Measurements from ENCODE around the gene ARHGAP15.

Gene ARHGAP15

DNA sequence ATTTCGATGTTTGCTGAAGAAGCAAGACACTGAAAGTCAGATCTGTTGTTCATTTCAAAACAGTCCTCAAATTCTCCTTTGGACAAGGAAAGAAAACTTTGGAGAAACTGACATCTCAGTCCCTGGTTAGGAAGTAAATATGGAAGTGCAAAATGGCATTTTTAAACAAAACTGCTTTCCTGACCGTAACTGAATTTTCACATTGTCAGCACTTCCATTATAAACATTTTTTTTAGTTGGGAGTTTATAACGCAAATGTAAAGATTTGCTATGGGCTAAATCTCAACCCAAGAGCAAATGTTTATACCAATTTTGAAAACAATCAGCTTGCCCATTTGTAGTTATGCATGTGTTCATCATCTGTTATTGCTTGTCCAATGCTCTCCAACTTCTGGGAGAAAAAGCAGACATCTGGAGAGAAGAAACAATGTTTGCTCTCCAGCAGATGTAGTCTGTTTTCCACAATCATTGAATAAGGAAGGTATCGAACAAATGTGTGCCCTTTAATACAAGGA is 520.1 kb downstream of the ARHGAP15 start:
- Mint-ChIP-seq H3K36me3 (ENCODE audit: low read depth) (peaks cover 92% of the 10 kb centered on the region), H3K9me3 (peaks cover 33% of the 10 kb centered on the region), H3K4me1 (ENCODE audit: low read depth) (peaks cover 20% of the 10 kb centered on the region), H3K4me3 (no peak overlapping the region), H3K27ac (no peak overlapping the region), H3K27me3 (no peaks in the 10 kb centered on the region)
- DNase-seq = no peak

DNA sequence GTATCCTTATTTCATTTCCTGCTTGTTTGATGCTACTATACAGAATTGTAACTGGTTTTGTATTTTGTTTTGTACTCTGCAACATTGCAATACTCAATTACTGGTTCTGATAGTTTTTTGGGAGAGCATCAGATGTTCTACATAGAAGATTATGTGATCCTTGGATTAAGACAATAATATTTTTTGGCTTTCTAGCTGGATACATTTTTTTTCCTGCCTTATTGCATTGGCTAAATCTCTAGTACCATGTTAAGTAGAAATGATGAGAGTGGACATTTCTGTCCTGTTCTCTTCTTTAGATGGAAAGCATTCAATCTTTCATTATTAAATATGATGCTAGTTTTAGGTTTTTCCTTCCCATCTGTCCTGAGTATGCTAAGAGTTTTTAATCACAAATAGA is 523.5 kb downstream of the ARHGAP15 start:
- Mint-ChIP-seq H3K4me1 (ENCODE audit: low read depth) (peaks cover 18% of the 10 kb centered on the region), H3K36me3 (ENCODE audit: low read depth) (peaks cover 86% of the 10 kb centered on the region), H3K4me3 (no peak overlapping the region), H3K27ac (no peak overlapping the region), H3K9me3 (peaks cover 33% of the 10 kb centered on the region), H3K27me3 (no peaks in the 10 kb centered on the region)
- no peak for DNase-seq

DNA sequence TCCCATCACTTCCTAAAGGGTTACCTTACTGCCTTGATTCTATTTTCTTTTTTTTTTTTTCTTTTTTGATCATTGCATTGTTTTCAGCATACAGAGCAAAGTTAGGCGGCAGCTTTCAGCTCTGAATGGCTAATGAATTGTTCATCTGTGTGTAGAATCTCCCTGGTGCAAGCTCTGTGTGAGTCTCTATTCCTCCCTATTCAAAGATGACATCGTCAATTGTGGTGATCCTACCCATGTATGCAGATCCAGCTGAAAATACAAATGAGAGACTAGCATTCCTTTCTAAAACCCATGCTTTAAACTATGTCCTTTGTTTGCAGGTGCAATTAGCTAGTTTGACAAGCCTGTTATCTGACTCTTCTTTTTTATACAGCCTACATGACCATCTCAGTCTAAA is 539.0 kb downstream of the ARHGAP15 start:
- Mint-ChIP-seq H3K27me3 (no peaks in the 10 kb centered on the region), H3K36me3 (ENCODE audit: low read depth) (peaks cover 35% of the 10 kb centered on the region), H3K27ac (peak overlapping the region; percentile 1)

DNA sequence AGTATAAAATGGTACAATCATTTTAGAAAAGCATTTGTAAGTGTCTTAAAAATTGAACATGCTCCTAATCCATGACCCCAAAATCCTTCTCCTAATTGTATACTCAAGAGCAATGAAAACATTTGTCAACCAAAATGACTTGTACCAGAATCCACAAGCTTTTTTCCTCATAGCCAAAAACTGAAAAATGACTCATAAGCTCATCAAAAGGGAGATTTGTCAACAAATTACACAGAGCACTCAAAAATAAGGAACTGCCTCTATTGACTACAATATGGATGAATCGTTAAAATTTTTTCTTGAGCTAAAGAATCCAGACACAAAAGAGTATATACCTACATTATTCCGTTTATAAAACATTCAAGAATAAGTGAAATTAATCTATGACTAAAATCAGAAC is 544.8 kb downstream of the ARHGAP15 start:
- Mint-ChIP-seq H3K36me3 (ENCODE audit: low read depth) (peaks cover 63% of the 10 kb centered on the region), H3K9me3 (peaks cover 3% of the 10 kb centered on the region), H3K27me3 (no peaks in the 10 kb centered on the region), H3K4me3 (no peak overlapping the region), H3K4me1 (ENCODE audit: low read depth) (peaks cover 38% of the 10 kb centered on the region), H3K27ac (peak overlapping the region; percentile 41)
- no peak for DNase-seq

More for the DNA sequence above, 539.0 kb downstream of the ARHGAP15 start:
- no peak for DNase-seq
- Mint-ChIP-seq H3K9me3 (no peaks in the 10 kb centered on the region), H3K4me1 (ENCODE audit: low read depth) (peaks cover 8% of the 10 kb centered on the region), H3K4me3 (no peak overlapping the region)

DNA sequence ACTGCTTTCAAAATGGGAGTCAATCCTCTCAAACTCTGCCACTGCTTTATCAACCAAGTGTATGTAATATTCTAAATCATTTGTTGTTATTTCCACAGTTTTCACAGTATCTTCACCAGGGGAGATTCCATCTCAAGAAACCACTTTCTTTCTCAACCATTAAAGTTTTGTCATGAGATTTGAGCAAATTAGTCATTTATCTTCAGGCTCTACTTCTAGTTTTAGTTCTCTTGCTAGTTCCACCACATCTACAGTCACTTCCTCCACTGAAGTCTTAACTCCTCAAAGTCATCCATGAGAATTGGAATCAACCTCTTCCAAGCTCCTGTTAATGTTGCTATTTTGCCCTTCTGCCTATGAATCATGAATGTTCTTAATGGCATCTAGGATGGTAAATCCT is 545.8 kb downstream of the ARHGAP15 start:
- H3K4me3 Mint-ChIP-seq = no peak overlapping the region
- H3K36me3 Mint-ChIP-seq (ENCODE audit: low read depth) = peaks cover 64% of the 10 kb centered on the region
- peaks cover 39% of the 10 kb centered on the region for H3K4me1 Mint-ChIP-seq (ENCODE audit: low read depth)
- peaks cover 3% of the 10 kb centered on the region for H3K9me3 Mint-ChIP-seq
- H3K27ac Mint-ChIP-seq = peak overlapping the region; percentile 19
- no peaks in the 10 kb centered on the region for H3K27me3 Mint-ChIP-seq
- no peak for DNase-seq

DNA sequence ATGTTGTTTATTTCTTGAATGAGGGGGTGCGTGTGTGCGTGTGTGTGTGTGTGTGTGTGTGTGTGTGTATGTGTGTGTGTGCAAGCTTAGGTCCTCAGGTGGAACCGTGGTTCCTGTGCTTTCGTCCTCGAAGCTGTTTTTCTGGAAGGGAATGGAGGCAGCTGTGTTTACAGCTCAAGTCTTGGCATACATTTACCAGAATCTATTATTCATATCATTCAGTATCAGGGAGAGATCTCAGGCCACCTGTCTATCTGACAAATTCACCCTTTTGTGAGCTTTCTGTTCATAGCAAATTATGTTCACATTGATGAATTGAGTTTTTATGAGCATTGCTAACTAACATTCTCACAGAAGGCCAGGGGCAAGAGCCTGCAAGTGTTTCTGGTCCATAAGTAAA is 550.4 kb downstream of the ARHGAP15 start:
- Mint-ChIP-seq H3K36me3 (ENCODE audit: low read depth) (peaks cover 33% of the 10 kb centered on the region), H3K9me3 (no peaks in the 10 kb centered on the region), H3K27ac (no peak overlapping the region), H3K4me1 (ENCODE audit: low read depth) (peaks cover 37% of the 10 kb centered on the region), H3K4me3 (no peak overlapping the region), H3K27me3 (no peaks in the 10 kb centered on the region)
- no peak for DNase-seq

DNA sequence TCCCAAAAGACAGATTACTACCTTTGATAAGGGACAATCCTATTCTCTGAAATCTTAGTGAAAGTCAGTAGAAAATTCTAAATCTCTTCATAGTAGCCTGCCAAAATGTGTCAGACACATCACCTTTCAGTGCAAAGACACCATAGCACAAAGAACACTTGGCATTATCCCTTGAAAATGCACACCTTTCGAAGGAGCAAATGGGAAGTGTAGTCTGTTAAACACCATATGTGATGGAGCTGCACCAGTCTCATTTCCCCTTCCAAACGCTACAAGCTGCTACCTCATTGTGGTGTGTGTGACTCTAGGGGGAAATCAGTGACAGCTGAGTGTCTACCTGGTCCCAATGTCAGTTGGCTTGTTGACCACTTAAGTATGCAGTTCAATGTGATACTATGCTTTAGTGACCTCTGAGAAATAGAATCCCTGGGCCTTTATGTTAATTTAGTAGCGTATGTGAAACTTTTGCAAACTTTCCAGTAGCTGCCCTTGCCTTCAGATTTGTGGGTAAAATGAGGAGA is 551.7 kb downstream of the ARHGAP15 start:
- H3K27ac Mint-ChIP-seq = no peak overlapping the region
- no peak overlapping the region for H3K4me3 Mint-ChIP-seq
- peaks cover 20% of the 10 kb centered on the region for H3K36me3 Mint-ChIP-seq (ENCODE audit: low read depth)
- no peaks in the 10 kb centered on the region for H3K27me3 Mint-ChIP-seq
- no peak for DNase-seq
- no peaks in the 10 kb centered on the region for H3K9me3 Mint-ChIP-seq
- peaks cover 33% of the 10 kb centered on the region for H3K4me1 Mint-ChIP-seq (ENCODE audit: low read depth)

DNA sequence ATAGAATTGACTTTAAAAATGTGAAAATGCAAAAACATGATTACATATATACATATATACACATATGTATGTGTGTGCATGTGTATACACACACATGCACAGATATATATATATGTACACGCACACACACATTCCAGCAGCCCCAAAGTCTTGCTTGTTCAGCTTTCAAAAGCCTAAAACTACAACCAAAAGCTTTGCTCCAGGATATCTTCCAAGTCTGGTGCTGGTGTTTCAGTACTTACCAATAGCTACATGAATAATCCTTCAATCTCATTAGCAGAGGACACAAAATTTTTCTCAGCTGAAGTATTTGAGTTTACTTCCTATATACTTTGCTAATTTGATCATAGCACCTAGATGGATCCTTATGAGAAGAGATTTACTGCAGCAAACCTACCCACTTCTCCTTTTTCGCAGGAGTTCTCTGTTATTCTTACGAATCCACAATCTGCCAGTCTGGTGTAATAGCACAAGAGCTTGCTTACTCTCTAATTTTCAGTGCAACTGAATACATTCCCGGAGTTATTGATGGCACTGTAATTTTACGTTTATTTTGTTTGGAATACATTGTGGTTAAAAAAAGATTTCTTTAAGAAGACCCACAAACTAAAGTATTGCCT is 553.3 kb downstream of the ARHGAP15 start:
- H3K4me1 Mint-ChIP-seq (ENCODE audit: low read depth) = peaks cover 35% of the 10 kb centered on the region
- no peaks in the 10 kb centered on the region for H3K27me3 Mint-ChIP-seq
- no peak overlapping the region for H3K27ac Mint-ChIP-seq
- no peak overlapping the region for H3K4me3 Mint-ChIP-seq
- H3K9me3 Mint-ChIP-seq = no peaks in the 10 kb centered on the region
- no peak for DNase-seq
- peaks cover 9% of the 10 kb centered on the region for H3K36me3 Mint-ChIP-seq (ENCODE audit: low read depth)

DNA sequence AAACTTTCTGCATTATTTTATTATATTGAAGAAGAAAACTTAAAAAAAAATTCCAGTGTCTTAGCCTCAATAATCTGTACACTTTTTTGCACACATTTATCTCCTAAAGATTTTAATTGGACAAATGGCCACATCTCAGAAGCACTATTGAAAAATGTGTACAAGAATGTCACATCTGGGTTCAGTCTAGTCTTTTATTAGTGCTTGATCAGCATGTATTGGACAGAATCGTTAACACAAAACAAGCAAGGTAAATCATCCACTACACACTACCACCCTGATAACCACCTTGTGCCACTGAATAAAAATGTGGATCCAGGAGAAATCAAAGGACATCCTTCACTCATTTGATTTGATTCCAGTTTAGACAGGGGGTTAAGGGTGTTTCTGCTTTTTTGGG is 554.8 kb downstream of the ARHGAP15 start:
- no peak for DNase-seq
- Mint-ChIP-seq H3K36me3 (ENCODE audit: low read depth) (peaks cover 8% of the 10 kb centered on the region), H3K4me1 (ENCODE audit: low read depth) (peaks cover 43% of the 10 kb centered on the region), H3K27me3 (no peaks in the 10 kb centered on the region), H3K27ac (no peak overlapping the region), H3K4me3 (no peak overlapping the region), H3K9me3 (no peaks in the 10 kb centered on the region)

DNA sequence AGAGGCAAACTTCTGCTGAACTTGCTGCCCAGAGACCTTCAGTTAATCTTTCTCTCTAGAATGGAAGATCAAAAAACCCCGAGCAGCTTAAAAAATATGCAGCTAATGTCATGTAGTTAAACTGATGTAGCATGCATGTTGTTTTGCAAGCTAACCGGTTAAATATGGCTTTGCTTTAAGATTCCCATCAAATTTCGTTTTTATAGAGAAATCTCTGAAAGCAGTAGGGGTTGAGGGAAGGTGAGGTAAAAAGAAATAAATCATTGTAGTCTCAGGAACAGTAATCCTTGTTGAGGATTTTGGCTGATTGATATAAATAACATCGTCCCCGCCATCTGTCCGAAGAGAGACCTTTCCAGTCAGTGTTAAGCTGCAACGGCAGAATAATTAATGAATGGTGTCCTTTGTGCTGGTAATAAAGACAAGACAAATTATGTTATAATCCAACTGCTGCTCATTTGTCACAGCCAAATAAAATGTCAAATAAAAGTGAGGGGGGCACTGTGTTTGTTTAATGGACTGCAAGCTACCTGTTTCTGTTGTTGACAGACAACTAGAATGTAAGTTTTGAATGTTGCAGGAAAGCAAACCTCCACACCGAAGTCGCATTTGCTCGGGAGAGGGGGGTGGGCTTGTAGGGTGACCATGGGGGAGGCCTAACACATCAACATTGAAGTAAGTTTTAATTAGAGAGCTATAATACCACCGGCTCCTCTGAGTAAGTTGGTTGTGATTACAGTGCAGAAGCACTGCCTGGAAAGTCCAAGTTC is 555.5 kb downstream of the ARHGAP15 start:
- Mint-ChIP-seq H3K9me3 (no peaks in the 10 kb centered on the region), H3K27ac (no peak overlapping the region), H3K27me3 (no peaks in the 10 kb centered on the region), H3K36me3 (ENCODE audit: low read depth) (peaks cover 10% of the 10 kb centered on the region), H3K4me3 (no peak overlapping the region), H3K4me1 (ENCODE audit: low read depth) (peaks cover 49% of the 10 kb centered on the region)
- DNase-seq = no peak

DNA sequence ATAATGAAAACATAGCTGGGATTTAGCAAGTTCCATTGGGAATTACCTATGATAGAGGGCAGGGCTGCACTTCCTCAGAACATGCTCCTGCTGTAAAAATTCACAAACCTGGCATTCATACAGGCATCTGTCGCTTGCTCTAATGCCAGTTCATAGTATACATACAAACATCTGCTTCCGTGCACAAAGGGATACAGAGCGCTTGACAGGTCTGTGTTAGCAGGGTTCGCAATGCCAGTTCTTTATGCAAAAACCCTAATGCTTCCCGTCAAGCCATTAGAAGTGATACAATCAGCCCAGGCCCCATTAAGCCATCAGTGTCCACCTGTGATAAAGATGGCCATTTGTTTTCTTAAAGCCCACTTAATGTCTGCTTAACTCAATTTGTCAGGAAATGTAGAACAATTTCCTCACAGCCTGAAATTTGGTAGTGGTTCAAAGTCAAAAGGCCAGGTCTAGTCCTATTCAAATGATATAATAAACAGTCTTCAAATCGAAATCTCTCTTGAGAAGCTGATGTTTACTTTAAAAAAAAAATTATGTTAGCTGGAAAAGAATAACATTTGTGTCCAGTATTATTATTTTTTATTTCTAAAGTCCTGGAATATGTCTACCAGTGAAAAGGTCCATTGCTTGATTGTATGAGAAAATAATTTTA is 556.3 kb downstream of the ARHGAP15 start:
- Mint-ChIP-seq H3K4me1 (ENCODE audit: low read depth) (peaks cover 53% of the 10 kb centered on the region), H3K9me3 (no peaks in the 10 kb centered on the region), H3K27ac (no peak overlapping the region), H3K36me3 (ENCODE audit: low read depth) (peaks cover 9% of the 10 kb centered on the region), H3K4me3 (no peak overlapping the region), H3K27me3 (no peaks in the 10 kb centered on the region)
- no peak for DNase-seq

DNA sequence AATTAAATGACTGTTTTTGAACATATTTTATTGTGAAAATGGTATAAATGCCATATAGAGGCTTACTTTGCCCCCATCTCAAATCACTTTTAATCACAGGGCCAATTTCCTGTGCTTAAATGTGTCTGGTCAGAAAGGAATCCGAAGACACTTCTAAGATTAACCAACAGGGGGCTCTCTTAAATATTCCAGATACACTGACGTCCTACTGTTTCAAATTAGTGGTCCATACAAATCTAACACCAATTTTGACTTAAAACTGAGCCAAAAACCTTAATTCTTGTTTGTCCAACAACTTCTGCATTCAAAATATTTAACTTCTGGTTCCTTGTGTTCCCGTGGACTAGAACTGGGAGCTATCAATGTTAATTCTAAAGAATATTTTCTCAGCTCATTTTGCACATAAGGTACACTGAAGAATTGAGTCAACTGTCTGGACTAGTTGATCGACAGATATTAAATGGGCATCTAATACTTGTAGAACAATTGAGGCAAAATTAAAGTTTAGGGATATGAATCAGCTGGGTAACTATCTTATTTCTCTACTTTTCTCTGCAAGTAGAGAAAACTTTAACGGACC is 557.5 kb downstream of the ARHGAP15 start:
- no peak for DNase-seq
- no peaks in the 10 kb centered on the region for H3K27me3 Mint-ChIP-seq

DNA sequence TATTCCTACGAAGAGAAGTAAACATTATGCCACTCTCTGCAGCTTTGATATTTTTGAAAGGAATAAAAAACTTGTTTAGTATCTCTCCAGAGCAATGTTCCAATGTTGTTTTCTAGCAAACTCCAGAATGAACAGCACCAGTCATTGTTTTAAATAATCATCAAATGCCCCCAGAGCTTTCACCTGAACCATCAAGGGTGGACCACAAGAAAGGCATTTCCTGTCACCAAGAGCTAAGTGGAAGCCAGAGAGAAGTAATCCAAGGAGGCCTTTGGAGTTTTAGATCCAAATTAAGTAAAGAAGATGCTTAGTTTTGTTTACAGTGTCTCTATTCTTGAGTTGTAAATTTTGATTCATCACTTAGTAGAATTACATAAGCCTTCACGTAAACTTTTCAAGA is 559.0 kb downstream of the ARHGAP15 start:
- H3K27ac Mint-ChIP-seq = no peak overlapping the region

More for the DNA sequence above, 557.5 kb downstream of the ARHGAP15 start:
- Mint-ChIP-seq H3K36me3 (ENCODE audit: low read depth) (peaks cover 14% of the 10 kb centered on the region), H3K9me3 (no peaks in the 10 kb centered on the region), H3K4me1 (ENCODE audit: low read depth) (peaks cover 61% of the 10 kb centered on the region), H3K27ac (peak overlapping the region; percentile 11), H3K4me3 (no peak overlapping the region)

DNA sequence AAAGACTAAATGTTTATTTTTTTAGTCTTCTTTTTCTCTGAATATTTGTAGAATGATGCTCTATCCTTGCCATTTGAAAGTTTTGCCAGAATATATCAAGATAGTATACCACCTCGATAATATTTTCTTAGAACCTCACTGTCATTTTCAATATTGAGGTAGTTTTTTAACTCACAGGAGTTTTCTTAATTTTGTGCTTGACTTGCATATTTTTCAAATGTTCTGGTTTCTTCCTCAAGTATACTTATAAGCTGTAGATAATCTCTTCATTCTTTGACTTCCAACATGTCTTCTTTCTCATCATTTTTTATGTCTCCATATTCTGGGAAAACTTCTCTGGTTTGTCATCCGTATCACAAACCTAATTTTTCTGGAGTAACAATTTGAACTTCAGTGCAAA is 559.6 kb downstream of the ARHGAP15 start:
- Mint-ChIP-seq H3K4me3 (no peak overlapping the region), H3K4me1 (ENCODE audit: low read depth) (peaks cover 69% of the 10 kb centered on the region), H3K27ac (no peak overlapping the region), H3K9me3 (no peaks in the 10 kb centered on the region), H3K36me3 (ENCODE audit: low read depth) (peaks cover 24% of the 10 kb centered on the region), H3K27me3 (no peaks in the 10 kb centered on the region)
- DNase-seq = no peak

More for the DNA sequence above, 559.0 kb downstream of the ARHGAP15 start:
- H3K4me3 Mint-ChIP-seq = no peak overlapping the region
- H3K27me3 Mint-ChIP-seq = no peaks in the 10 kb centered on the region
- peaks cover 69% of the 10 kb centered on the region for H3K4me1 Mint-ChIP-seq (ENCODE audit: low read depth)
- DNase-seq = no peak
- H3K36me3 Mint-ChIP-seq (ENCODE audit: low read depth) = peaks cover 22% of the 10 kb centered on the region
- H3K9me3 Mint-ChIP-seq = no peaks in the 10 kb centered on the region
